Heart left ventricle (tissue), 13 donors: ENCODE results near the gene ADGRB3.

ENCODE experiments used
- POLR2A ChIP-seq, 2 donors: fragments of 450-650 bp; IDR thresholded peaks; one replicate each; pipeline ENCODE4 v1.6.1; 2017; ENCODE audit warnings: antibody characterized with exemption in 2 of 2, mild to moderate bottlenecking in 2 of 2, moderate library complexity in 2 of 2
- TF ChIP-seq, protein P1 (sequence below), 12 donors: fragments of 200-600 bp; sonication (generic) in 4 of 12; IDR thresholded peaks; one replicate each; pipeline versions ENCODE4 v1.5.0 to v1.8.0; 2018 to 2022; ENCODE audit warnings: antibody characterized with exemption in 12 of 12, mild to moderate bottlenecking in 5 of 12
- donor health status: ischemic (EF 13 %, LVEDD 7.1; RV severe dilation, severe dysfunction).
- donor health status: DM: no; HTN: yes; CAD: no.
- donor health status: DM: no; HTN: no; CAD: no.
- donor health status: ischemic (EF 25% LVEDD 6.9; RV normal size, moderate dysfunction).
- donor health status: ischemic (EF 25% LVEDD 5.7; RV mildly dilated, moderate dysfunction).
- donor health status: ischemic (EF 35%, LVEDD 5.7; RV mildly dilated, moderate dysfunction).
- donor health status: nonischemic (EF 11% LVEDD 7.7; RV severe dilation, severe dysfunction).
- donor health status: DM: yes; HTN: yes; CAD: no.
- donor health status: PGD.
- donor health status: ischemic (EF 29% LVEDD 5.4; RV normal size, mild dysfunction).
- donor health status: nonischemic (EF 23%, LVEDD 6.1; RV moderate dilation, normal function).

DNA sequence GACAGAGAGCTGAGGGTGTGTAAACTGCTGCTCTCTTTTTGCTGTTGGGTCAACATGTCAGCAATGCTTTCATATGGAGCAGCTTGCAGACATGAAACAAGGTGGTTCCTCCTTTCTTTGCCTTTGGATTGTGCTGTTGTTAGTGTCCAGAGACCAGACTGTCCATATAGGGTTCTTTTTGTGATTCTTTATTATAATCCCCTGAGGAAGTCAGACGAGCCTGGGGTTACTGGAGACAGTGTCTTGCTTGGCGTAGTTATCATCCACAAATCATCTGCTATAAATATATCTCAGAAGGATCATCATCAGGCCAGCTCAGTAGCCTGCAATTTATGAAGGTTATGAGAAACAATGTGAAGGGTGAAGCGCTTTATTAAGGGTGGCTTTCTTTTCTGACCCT lies 2.3 kb upstream of the ADGRB3 start:
- TF ChIP-seq, protein P1, sequence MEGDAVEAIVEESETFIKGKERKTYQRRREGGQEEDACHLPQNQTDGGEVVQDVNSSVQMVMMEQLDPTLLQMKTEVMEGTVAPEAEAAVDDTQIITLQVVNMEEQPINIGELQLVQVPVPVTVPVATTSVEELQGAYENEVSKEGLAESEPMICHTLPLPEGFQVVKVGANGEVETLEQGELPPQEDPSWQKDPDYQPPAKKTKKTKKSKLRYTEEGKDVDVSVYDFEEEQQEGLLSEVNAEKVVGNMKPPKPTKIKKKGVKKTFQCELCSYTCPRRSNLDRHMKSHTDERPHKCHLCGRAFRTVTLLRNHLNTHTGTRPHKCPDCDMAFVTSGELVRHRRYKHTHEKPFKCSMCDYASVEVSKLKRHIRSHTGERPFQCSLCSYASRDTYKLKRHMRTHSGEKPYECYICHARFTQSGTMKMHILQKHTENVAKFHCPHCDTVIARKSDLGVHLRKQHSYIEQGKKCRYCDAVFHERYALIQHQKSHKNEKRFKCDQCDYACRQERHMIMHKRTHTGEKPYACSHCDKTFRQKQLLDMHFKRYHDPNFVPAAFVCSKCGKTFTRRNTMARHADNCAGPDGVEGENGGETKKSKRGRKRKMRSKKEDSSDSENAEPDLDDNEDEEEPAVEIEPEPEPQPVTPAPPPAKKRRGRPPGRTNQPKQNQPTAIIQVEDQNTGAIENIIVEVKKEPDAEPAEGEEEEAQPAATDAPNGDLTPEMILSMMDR (IDR thresholded peaks at IDR 0.05) = no peak
- no peak for TF ChIP-seq POLR2A (IDR thresholded peaks at IDR 0.05)
